Neuronal stem cell (in vitro differentiated cells): ENCODE results near the gene GARIN3.
A peak's percentile ranks its signal among the peaks of the same experiment; 100 is the strongest.

Experiments
- DNase-seq: peaks from one replicate; pipeline ENCODE4 v3.0.0-alpha.2; 2013; ENCODE audit warnings: low spot score
- H2AFZ ChIP-seq: one replicate; pipeline ENCODE4 v1.6.1; 2013; ENCODE audit warnings: mild to moderate bottlenecking, low read length, inconsistent platforms
- H2AK5ac ChIP-seq: 2 replicates; pipeline ENCODE4 v1.6.1; 2013; ENCODE audit warnings: low read depth, mild to moderate bottlenecking, inconsistent platforms, low read length, moderate library complexity, mixed read lengths
- H2BK120ac ChIP-seq: 2 replicates; pipeline ENCODE4 v1.6.1; 2013; ENCODE audit warnings: low read depth, mild to moderate bottlenecking, inconsistent platforms, low read length, moderate library complexity, mixed read lengths
- H2BK12ac ChIP-seq: one replicate; pipeline ENCODE4 v1.6.1; 2013; ENCODE audit warnings: low read length, inconsistent platforms
- H2BK15ac ChIP-seq: 2 replicates; pipeline ENCODE4 v1.6.1; 2013; ENCODE audit warnings: mild to moderate bottlenecking, low read length, inconsistent platforms, mixed read lengths
- H2BK5ac ChIP-seq: one replicate; pipeline ENCODE4 v1.6.1; 2013; ENCODE audit warnings: inconsistent platforms, mild to moderate bottlenecking, low read length, moderate library complexity
- H3K14ac ChIP-seq: one replicate; pipeline ENCODE4 v1.6.1; 2013; ENCODE audit warnings: low read length, inconsistent platforms
- H3K18ac ChIP-seq: 2 replicates; pipeline ENCODE4 v1.6.1; 2013; ENCODE audit warnings: low read length, inconsistent platforms
- H3K23ac ChIP-seq: 2 replicates; pipeline ENCODE4 v1.6.1; 2013; ENCODE audit warnings: low read depth, mild to moderate bottlenecking, mixed read lengths, low read length, inconsistent platforms; ENCODE audit not compliant: poor library complexity
- H3K27ac ChIP-seq: replicated peaks from 3 replicates; pipeline ENCODE4 v1.5.1; 2013; ENCODE audit warnings: low read length, inconsistent platforms
- H3K27me3 ChIP-seq, 3 experiments: 2 replicates each; pipeline ENCODE4 v1.6.1; 2013; ENCODE audit warnings: low read length in 3 of 3, mild to moderate bottlenecking in 2 of 3, inconsistent platforms in 1 of 3, low read depth in 1 of 3, mixed read lengths in 1 of 3, moderate library complexity in 1 of 3; ENCODE audit not compliant: control insufficient read depth in 3 of 3, insufficient read depth in 3 of 3
- H3K36me3 ChIP-seq, 2 donors: replicated peaks in 1 of 2; 2 replicates each; pipeline ENCODE4 v1.6.1; 2013; ENCODE audit warnings: low read length in 2 of 2; ENCODE audit not compliant: control insufficient read depth in 2 of 2, insufficient read depth in 2 of 2
- H3K4ac ChIP-seq: 2 replicates; pipeline ENCODE4 v1.6.1; 2013; ENCODE audit warnings: inconsistent platforms, mild to moderate bottlenecking, low read length, moderate library complexity
- H3K4me1 ChIP-seq, 2 donors: 1 replicate in 1 of 2; 2 replicates in 1 of 2; pipeline ENCODE4 v1.6.1; 2013; ENCODE audit warnings: low read length in 2 of 2, low read depth in 1 of 2; ENCODE audit not compliant: control insufficient read depth in 2 of 2, insufficient read depth in 1 of 2
- H3K4me2 ChIP-seq: one replicate; pipeline ENCODE4 v1.6.1; 2013; ENCODE audit warnings: mild to moderate bottlenecking, low read length, inconsistent platforms; ENCODE audit not compliant: insufficient read depth, poor library complexity, severe bottlenecking
- H3K4me3 ChIP-seq, 2 donors: 2 replicates each; pipeline ENCODE4 v1.5.1; 2013; ENCODE audit warnings: low read length in 2 of 2, mild to moderate bottlenecking in 2 of 2, inconsistent platforms in 1 of 2, moderate library complexity in 1 of 2
- H3K79me1 ChIP-seq: one replicate; pipeline ENCODE4 v1.6.1; 2013; ENCODE audit warnings: low read depth, mild to moderate bottlenecking, inconsistent platforms, low read length, moderate library complexity
- H3K9ac ChIP-seq: one replicate; pipeline ENCODE4 v1.6.1; 2013; ENCODE audit warnings: mild to moderate bottlenecking, low read depth, low read length, inconsistent platforms; ENCODE audit not compliant: poor library complexity
- H3K9me3 ChIP-seq, 2 donors: replicated peaks in 1 of 2; 2 replicates each; pipeline versions ENCODE3 to v1.6.1; 2013; ENCODE audit warnings: low read length in 2 of 2, mild to moderate bottlenecking in 2 of 2, inconsistent platforms in 1 of 2, low read depth in 1 of 2, mixed read lengths in 1 of 2, moderate library complexity in 1 of 2; ENCODE audit not compliant: control insufficient read depth in 2 of 2, insufficient read depth in 1 of 2
- H4K8ac ChIP-seq: one replicate; pipeline ENCODE4 v1.6.1; 2013; ENCODE audit warnings: low read depth, mild to moderate bottlenecking, inconsistent platforms, low read length, moderate library complexity
- H4K91ac ChIP-seq: one replicate; pipeline ENCODE4 v1.6.1; 2013; ENCODE audit warnings: low read length, low read depth, mild to moderate bottlenecking, inconsistent platforms; ENCODE audit not compliant: poor library complexity
- WGBS, 2 donors: extraction: QIAGEN DNeasy Blood & Tissue Kit; methylation state at CpG; one replicate each; pipeline ENCODE4 v1.1.7; 2013; ENCODE audit warnings: missing lambda C conversion rate in 2 of 2, mixed read lengths in 1 of 2; ENCODE audit not compliant: insufficient read length in 2 of 2, insufficient replicate concordance in 1 of 2; ENCODE audit errors: extremely low coverage in 2 of 2; 5-methylcytosine and 5-hydroxymethylcytosine counted together

GARIN3 gene

DNA sequence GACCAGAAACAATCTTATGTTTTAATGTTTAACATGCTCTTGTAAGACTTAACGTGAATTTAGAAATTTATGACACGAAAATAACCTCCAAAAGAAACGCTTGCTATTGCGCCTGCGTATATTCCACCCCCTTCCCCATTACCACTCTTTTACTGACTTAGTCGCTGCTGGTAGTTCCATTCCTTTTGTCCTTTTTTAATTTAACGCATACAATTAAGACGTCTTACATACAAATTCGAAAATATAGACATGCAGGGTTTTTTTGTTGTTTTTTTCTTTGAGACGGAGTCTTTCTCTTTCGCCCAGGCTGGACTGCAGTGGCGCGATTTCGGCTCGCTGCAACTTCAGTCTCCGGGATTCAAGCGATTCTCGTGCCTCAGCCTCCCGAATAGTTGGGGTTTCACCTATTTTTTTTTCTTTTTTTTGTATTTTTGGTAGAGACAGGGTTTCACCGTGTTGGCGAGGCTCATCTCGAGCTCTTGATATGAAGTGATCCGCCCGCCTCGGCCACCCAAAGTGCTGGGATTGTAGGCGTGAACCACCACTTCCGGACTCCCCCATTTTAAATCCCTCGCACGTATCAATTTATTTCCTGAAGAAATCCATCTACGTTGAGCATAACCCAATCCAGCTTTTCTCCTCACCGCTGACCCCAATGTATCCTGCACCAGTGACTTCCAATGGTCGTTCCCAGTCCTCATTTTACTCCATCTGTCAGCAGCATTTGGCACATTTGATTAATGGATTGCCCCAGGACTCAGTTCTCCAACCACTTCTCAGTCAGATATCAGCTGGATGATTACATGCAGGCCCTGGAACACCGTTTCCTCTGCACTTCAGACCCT is 22.7 kb downstream of the GARIN3 start:
- no peak overlapping the region for H3K18ac ChIP-seq
- peaks cover 4 to 24% of the 10 kb centered on the region in 2 donors for H3K36me3 ChIP-seq
- no CpG with 5 or more reads among the region's 33 CpGs for WGBS, 2 donors
- peak overlapping the region; percentile 28 to 71 for H3K4me3 ChIP-seq
- no peak overlapping the region for H2AK5ac ChIP-seq
- no peaks in the 10 kb centered on the region for H3K4me1 ChIP-seq
- no peak overlapping the region for H3K27ac ChIP-seq
- H3K14ac ChIP-seq, result no peak overlapping the region
- H2BK5ac ChIP-seq, result no peak overlapping the region
- no peak overlapping the region for H4K8ac ChIP-seq
- H2BK12ac ChIP-seq, result no peak overlapping the region
- H3K4ac ChIP-seq, result no peak overlapping the region
- no peak overlapping the region for H2BK120ac ChIP-seq
- H2AFZ ChIP-seq, result peak overlapping the region; percentile 89
- H3K9ac ChIP-seq, result no peak overlapping the region
- no peak for DNase-seq
- no peak overlapping the region for H3K4me2 ChIP-seq
- peaks cover 6% of the 10 kb centered on the region for H3K79me1 ChIP-seq
- H3K27me3 ChIP-seq, result no peaks in the 10 kb centered on the region
- H2BK15ac ChIP-seq, result no peak overlapping the region
- H3K23ac ChIP-seq, result no peak overlapping the region
- H3K9me3 ChIP-seq, result peaks cover 0 to 3% of the 10 kb centered on the region in 2 donors
- no peak overlapping the region for H4K91ac ChIP-seq

DNA sequence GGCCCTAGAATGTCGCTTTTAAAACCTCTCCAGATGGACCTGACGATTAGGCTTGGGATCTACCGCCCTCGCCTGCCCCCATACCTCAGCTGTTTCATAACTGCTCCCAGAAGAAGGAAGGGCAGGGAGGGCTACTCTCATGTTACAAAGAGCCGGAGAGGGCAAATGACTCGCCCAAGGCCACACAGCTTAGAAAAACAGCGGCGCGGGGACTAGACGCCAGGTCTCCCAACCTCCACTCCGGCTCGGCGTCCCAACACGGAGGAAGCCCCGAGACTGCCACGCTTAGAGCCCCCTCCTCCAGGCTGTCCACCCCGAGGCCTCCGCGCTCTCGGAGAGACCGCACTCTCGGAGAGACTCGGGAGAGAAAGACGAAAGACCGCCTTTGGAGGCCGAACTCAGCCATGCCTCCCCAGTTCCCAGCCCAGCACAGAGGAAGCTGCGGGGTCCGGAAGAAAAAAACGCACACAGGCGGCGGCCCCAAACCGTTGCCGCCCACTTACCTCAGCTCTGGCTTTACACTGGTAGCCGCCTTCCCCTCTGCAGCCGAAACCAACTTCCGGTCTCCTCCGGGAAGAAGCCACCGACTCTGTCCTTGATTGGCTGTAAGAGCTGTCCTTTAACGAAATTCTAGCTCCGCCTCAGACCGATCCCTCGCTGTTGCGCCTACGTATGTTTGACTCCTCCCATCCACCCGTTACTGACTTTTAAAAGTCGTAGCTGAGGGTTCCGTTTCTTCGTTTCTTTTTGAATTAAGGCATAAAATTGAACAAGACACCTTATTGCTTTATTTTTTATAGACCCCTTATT is 23.5 kb downstream of the GARIN3 start, which contains the start of gene MED7:
MED7 (minus strand) TSS at position 549 of the 810 bp plus-strand sequence. CDS start 3,434 bp downstream, outside the sequence.
- H3K36me3 ChIP-seq, result peaks cover 7 to 32% of the 10 kb centered on the region in 2 donors
- peak within 1 kb of the TSS; percentile 55 for H3K27ac ChIP-seq
- no peaks in the 10 kb centered on the region for H3K27me3 ChIP-seq
- peaks cover 0 to 3% of the 10 kb centered on the region in 2 donors for H3K9me3 ChIP-seq
- peak within 1 kb of the TSS; percentile 61 for H2BK5ac ChIP-seq
- H4K91ac ChIP-seq, result no peak within 1 kb of the TSS
- H3K18ac ChIP-seq, result peak within 1 kb of the TSS; percentile 97
- no peak within 1 kb of the TSS for H3K4ac ChIP-seq
- no peak within 1 kb of the TSS for H2BK12ac ChIP-seq
- H2AK5ac ChIP-seq, result peak within 1 kb of the TSS; percentile 86
- DNase-seq, result peak; percentile 96
- peak within 1 kb of the TSS; percentile 89 for H2AFZ ChIP-seq
- no CpG with 5 or more reads among the region's 48 CpGs for WGBS, 2 donors
- peak within 1 kb of the TSS; percentile 71 to 94 for H3K4me3 ChIP-seq
- no peaks in the 10 kb centered on the region for H3K4me1 ChIP-seq
- H4K8ac ChIP-seq, result no peak within 1 kb of the TSS
- peak within 1 kb of the TSS; percentile 89 for H3K9ac ChIP-seq
- H3K23ac ChIP-seq, result no peak within 1 kb of the TSS
- H3K4me2 ChIP-seq, result peak within 1 kb of the TSS; percentile 60
- H3K79me1 ChIP-seq, result peaks cover 6% of the 10 kb centered on the region
- H2BK15ac ChIP-seq, result no peak within 1 kb of the TSS
- peak within 1 kb of the TSS; percentile 64 for H3K14ac ChIP-seq
- H2BK120ac ChIP-seq, result no peak within 1 kb of the TSS

DNA sequence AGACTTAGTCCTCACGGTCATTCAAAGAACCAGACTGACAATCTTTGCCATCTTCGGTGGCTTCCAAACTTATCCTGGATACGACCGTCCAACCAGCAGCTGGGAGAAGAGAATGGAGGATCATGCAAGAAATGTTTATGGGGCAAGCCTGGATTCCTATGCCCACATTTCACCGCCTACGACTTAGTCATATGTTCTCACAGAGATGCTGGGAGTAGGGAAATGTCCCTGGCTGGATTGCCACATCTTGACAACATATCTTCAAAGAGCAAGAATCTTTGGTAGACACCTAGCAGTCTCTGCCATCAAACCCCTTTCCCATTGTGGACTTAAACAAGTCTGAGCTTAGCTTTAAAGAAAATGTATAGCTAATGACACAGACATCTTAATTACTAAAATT is 28.4 kb downstream of the GARIN3 start:
- H3K9ac ChIP-seq, result no peak overlapping the region
- H2BK5ac ChIP-seq, result no peak overlapping the region
- no peak overlapping the region for H3K18ac ChIP-seq
- no peak overlapping the region for H2BK12ac ChIP-seq
- no peak overlapping the region for H2AFZ ChIP-seq
- no peaks in the 10 kb centered on the region for H3K27me3 ChIP-seq
- no peak overlapping the region for H3K27ac ChIP-seq
- H3K4me2 ChIP-seq, result no peak overlapping the region
- H2AK5ac ChIP-seq, result no peak overlapping the region
- H3K4me3 ChIP-seq, result no peak overlapping the region
- no peak for DNase-seq
- H3K36me3 ChIP-seq, result peaks cover 10 to 50% of the 10 kb centered on the region in 2 donors
- H3K4me1 ChIP-seq, result no peaks in the 10 kb centered on the region
- WGBS, 2 donors, result no CpG with 5 or more reads among the region's 6 CpGs
- H3K23ac ChIP-seq, result no peak overlapping the region
- no peak overlapping the region for H4K8ac ChIP-seq
- no peak overlapping the region for H2BK15ac ChIP-seq
- no peak overlapping the region for H2BK120ac ChIP-seq
- H4K91ac ChIP-seq, result no peak overlapping the region
- H3K4ac ChIP-seq, result no peak overlapping the region
- no peak overlapping the region for H3K14ac ChIP-seq
- H3K79me1 ChIP-seq, result peaks cover 6% of the 10 kb centered on the region
- H3K9me3 ChIP-seq, result no peaks in the 10 kb centered on the region

DNA sequence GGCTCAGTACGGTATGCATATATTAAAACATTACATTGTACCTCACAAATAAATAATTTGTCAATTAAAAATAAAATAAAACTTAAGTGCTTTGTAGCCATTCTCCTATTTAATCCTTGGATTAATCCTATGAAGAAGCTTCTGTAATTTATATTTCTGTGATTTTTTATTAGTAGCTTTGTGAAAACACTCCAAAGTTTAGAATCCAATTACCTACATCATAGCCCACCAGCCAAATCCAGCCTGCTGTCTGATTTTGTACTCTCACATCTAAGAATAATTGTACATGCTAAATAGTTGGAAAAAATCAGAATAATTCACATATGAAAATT is 33.8 kb downstream of the GARIN3 start:
- no peak for DNase-seq
- H3K14ac ChIP-seq, result no peak overlapping the region
- WGBS, 2 donors, result no CpG with 5 or more reads among the region's 1 CpG

More for the DNA sequence above, 33.8 kb downstream of the GARIN3 start:
- Histone ChIP-seq H2BK5ac (no peak overlapping the region), H3K9ac (no peak overlapping the region), H3K9me3 (no peaks in the 10 kb centered on the region), H3K23ac (no peak overlapping the region), H3K4ac (no peak overlapping the region), H3K79me1 (no peaks in the 10 kb centered on the region), H3K4me2 (no peak overlapping the region), H3K27ac (no peak overlapping the region), H2BK12ac (no peak overlapping the region), H3K36me3 (peaks cover under 1 to 15% of the 10 kb centered on the region in 2 donors), H4K8ac (no peak overlapping the region), H3K4me1 (no peaks in the 10 kb centered on the region), H2BK15ac (no peak overlapping the region), H3K4me3 (no peak overlapping the region), H2AFZ (no peak overlapping the region), H4K91ac (no peak overlapping the region), H2AK5ac (no peak overlapping the region), H3K18ac (no peak overlapping the region), H2BK120ac (no peak overlapping the region), H3K27me3 (no peaks in the 10 kb centered on the region)
